D721Med (cell line): Measurements from ENCODE around the gene HOXD4.

Experiments
- DNase-seq: peaks from one replicate; pipeline ENCODE4 v3.0.0; 2011; ENCODE audit warnings: low spot score; ENCODE audit not compliant: insufficient read length
- FAIRE-seq: peaks from 2 replicates; lab custom pipeline; 2011; peaks lifted over from hg19 to GRCh38; lab: Jason Lieb, UNC
- TF ChIP-seq, protein P1 (sequence below): IDR thresholded peaks from 2 replicates; pipeline ENCODE4 v1.5.1; 2012; ENCODE audit warnings: mild to moderate bottlenecking, control low read depth; ENCODE audit not compliant: insufficient read depth; ENCODE audit errors: missing control alignments

The HOXD4 gene

GRCh38 chr2:176167398-176167797 lies 16.0 kb downstream of the HOXD4 start:
- FAIRE-seq (no peak), DNase-seq (no peak)
- TF ChIP-seq, protein P1, sequence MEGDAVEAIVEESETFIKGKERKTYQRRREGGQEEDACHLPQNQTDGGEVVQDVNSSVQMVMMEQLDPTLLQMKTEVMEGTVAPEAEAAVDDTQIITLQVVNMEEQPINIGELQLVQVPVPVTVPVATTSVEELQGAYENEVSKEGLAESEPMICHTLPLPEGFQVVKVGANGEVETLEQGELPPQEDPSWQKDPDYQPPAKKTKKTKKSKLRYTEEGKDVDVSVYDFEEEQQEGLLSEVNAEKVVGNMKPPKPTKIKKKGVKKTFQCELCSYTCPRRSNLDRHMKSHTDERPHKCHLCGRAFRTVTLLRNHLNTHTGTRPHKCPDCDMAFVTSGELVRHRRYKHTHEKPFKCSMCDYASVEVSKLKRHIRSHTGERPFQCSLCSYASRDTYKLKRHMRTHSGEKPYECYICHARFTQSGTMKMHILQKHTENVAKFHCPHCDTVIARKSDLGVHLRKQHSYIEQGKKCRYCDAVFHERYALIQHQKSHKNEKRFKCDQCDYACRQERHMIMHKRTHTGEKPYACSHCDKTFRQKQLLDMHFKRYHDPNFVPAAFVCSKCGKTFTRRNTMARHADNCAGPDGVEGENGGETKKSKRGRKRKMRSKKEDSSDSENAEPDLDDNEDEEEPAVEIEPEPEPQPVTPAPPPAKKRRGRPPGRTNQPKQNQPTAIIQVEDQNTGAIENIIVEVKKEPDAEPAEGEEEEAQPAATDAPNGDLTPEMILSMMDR = no peak

- FAIRE-seq = no peak
- TF ChIP-seq, protein P1 = no peak
Measured at GRCh38 chr2:176169181-176169580, 17.8 kb downstream of the HOXD4 start.

DNA sequence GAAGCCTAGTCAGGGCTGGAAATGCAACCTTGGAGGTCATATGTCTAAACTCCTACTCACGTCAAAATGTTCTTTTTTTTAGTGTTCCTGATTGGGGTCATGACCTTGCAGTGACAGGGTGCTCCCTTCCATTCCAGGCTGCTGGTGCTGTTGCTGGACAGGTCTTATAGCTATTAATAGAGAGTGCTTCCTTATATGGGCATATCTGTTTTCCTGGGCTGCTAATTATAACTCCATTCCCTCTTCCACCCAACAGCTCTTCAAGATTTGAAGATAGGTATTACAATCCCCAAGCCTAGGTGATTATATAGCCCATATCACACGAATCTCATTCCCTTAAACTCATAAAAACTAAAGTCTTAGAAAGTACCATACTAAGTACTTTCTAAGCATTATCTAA lies 18.4 kb downstream of the HOXD4 start:
- TF ChIP-seq, protein P1 = no peak
- no peak for DNase-seq
- no peak for FAIRE-seq

More at GRCh38 chr2:176169181-176169580, 17.8 kb downstream of the HOXD4 start:
- DNase-seq = no peak

DNA sequence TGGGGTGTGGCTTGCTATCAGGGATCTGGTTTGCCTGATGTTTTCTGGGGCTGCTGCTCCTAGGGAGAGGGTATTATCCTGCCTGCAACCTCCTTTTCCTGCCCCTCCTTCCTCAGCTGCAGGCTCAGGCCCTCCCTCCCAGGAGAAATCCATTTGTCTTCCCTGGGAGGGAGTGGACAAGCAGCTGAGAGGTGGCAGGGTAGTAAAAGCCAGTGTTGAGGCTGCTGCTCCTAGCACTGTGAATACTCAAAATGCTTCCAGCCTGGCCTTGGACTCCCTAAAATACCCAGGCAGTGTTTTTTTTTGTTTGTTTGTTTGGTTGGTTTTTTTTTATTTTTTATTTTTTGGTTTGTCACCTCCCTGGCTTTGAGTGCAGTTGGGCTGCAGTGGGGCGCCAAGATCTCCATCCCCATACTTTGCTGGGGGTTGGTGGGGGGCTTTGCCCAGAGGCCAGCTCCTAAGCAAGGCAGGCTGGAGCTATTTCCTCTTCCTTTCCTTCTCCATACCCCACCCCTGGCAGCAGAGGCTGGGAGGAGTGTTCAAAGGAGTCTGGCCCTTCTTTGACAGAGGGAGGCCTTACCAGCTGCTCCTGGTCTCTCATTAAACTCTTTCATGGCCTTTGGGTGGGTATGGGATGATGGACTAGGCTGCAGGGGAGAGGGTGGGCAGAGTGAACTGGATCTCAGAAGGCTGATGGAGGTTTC lies 19.4 kb downstream of the HOXD4 start:
- TF ChIP-seq, protein P1 = no peak
- DNase-seq (no peak), FAIRE-seq (no peak)

- TF ChIP-seq, protein P1 = no peak
- DNase-seq (no peak), FAIRE-seq (no peak)
Measured at GRCh38 chr2:176171351-176172006, 20.1 kb downstream of the HOXD4 start.

GRCh38 chr2:176172007-176172894 lies 20.9 kb downstream of the HOXD4 start:
- no peak for DNase-seq
- TF ChIP-seq, protein P1 = no peak
- no peak for FAIRE-seq
